Brain microvascular endothelial cell (primary cell): ENCODE results near the gene SCNN1B.

ENCODE experiments used
- DNase-seq: peaks from one replicate; pipeline ENCODE4 v3.0.0-alpha.2; 2020
- H3K27ac ChIP-seq: fragments of 250-450 bp; sonication (Bioruptor Pico); 2 replicates; pipeline ENCODE4 v1.5.1; 2020; ENCODE audit warnings: mild to moderate bottlenecking, moderate library complexity
- H3K27me3 ChIP-seq: fragments of 250-450 bp; sonication (Bioruptor Pico); replicated peaks from 2 replicates; pipeline ENCODE4 v1.5.1; 2020; ENCODE audit warnings: mild to moderate bottlenecking
- H3K36me3 ChIP-seq: fragments of 250-450 bp; sonication (Bioruptor Pico); replicated peaks from 2 replicates; pipeline ENCODE4 v1.5.1; 2020; ENCODE audit warnings: mild to moderate bottlenecking
- H3K4me3 ChIP-seq: 2 replicates; pipeline ENCODE4 v1.5.1; 2011; ENCODE audit warnings: low read depth, mild to moderate bottlenecking, control low read depth, low read length, moderate library complexity
- in situ Hi-C: cut with HindIII; loops from 2 replicates; pipeline ENCODE4 v1.10.0; 2017; ENCODE audit warnings: low sequenced_read_pairs, low pct_ligation_motif_present
- TF ChIP-seq, protein P1 (sequence below): IDR thresholded peaks from 2 replicates; pipeline ENCODE4 v1.5.1; 2011; ENCODE audit warnings: low read depth, mild to moderate bottlenecking, moderate library complexity, low read length, control low read depth, inconsistent platforms; ENCODE audit errors: missing control alignments

Gene SCNN1B

DNA sequence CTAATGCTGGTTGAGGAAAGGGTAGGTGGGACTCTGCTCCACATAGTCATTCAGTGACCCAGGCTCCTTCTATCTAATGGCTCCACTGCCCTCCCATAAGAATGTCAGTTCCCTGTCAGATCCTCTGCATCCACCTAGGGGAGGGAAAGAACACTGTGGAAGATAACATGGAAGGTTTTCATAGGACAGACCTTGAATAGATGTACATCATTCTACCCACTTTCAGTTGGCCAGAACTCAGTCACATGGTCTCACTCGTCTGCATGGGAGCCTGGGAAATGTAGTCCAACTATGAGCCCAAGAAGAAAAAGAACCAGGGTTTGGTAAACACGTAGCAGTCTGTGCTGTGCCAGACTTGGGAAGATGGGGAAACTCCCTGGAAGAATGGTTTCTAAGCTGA lies 27.1 kb upstream of the SCNN1B start:
- no peak overlapping the region for H3K4me3 ChIP-seq
- in situ Hi-C loops: no loop called here
- TF ChIP-seq, protein P1, sequence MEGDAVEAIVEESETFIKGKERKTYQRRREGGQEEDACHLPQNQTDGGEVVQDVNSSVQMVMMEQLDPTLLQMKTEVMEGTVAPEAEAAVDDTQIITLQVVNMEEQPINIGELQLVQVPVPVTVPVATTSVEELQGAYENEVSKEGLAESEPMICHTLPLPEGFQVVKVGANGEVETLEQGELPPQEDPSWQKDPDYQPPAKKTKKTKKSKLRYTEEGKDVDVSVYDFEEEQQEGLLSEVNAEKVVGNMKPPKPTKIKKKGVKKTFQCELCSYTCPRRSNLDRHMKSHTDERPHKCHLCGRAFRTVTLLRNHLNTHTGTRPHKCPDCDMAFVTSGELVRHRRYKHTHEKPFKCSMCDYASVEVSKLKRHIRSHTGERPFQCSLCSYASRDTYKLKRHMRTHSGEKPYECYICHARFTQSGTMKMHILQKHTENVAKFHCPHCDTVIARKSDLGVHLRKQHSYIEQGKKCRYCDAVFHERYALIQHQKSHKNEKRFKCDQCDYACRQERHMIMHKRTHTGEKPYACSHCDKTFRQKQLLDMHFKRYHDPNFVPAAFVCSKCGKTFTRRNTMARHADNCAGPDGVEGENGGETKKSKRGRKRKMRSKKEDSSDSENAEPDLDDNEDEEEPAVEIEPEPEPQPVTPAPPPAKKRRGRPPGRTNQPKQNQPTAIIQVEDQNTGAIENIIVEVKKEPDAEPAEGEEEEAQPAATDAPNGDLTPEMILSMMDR: no peak
- DNase-seq: peak; percentile 18
- H3K27ac ChIP-seq: no peak overlapping the region
- H3K36me3 ChIP-seq: no peaks in the 10 kb centered on the region
- no peaks in the 10 kb centered on the region for H3K27me3 ChIP-seq

DNA sequence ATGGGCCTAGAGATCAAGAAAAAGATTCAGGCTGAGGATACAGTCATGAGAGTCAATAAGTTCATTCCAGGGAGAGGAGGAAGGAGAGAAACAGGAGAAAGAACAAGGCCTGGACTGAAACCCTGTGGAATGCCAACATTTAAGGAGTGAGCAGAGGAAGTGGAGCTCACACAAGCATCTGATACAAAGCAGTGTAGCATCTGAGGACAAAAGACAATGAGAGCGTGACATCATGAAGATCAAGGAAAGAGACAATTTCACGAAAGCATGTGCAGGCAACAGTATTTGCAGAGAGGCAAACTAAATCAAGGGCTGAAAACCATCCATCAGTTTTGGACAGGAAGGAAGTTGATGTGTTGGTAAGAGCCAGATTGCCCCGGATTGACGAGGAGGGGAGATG lies 25.3 kb upstream of the SCNN1B start:
- DNase-seq: no peak
- TF ChIP-seq, protein P1: no peak
- in situ Hi-C loops: no loop called here
- Histone ChIP-seq H3K27ac (no peak overlapping the region), H3K36me3 (no peaks in the 10 kb centered on the region), H3K27me3 (no peaks in the 10 kb centered on the region), H3K4me3 (no peak overlapping the region)

GRCh38 chr16:23278031-23278430 lies 24.1 kb upstream of the SCNN1B start:
- no peak overlapping the region for H3K27ac ChIP-seq
- in situ Hi-C loops: no loop called here
- no peaks in the 10 kb centered on the region for H3K36me3 ChIP-seq
- no peaks in the 10 kb centered on the region for H3K27me3 ChIP-seq
- no peak for DNase-seq
- H3K4me3 ChIP-seq: no peak overlapping the region
- TF ChIP-seq, protein P1: no peak

GRCh38 chr16:23279721-23280153 lies 22.4 kb upstream of the SCNN1B start:
- Histone ChIP-seq H3K4me3 (no peak overlapping the region), H3K27me3 (no peaks in the 10 kb centered on the region), H3K36me3 (no peaks in the 10 kb centered on the region), H3K27ac (no peak overlapping the region)
- no peak for DNase-seq
- in situ Hi-C loops: no loop called here
- TF ChIP-seq, protein P1: no peak

GRCh38 chr16:23280483-23280967 lies 21.6 kb upstream of the SCNN1B start:
- Histone ChIP-seq H3K36me3 (no peaks in the 10 kb centered on the region), H3K4me3 (no peak overlapping the region), H3K27ac (no peak overlapping the region), H3K27me3 (no peaks in the 10 kb centered on the region)
- TF ChIP-seq, protein P1: no peak
- in situ Hi-C loops: no loop called here
- DNase-seq: no peak

GRCh38 chr16:23282568-23282967 lies 19.5 kb upstream of the SCNN1B start:
- no peak for DNase-seq
- in situ Hi-C loops: no loop called here
- Histone ChIP-seq H3K27ac (no peak overlapping the region), H3K4me3 (no peak overlapping the region), H3K27me3 (no peaks in the 10 kb centered on the region), H3K36me3 (no peaks in the 10 kb centered on the region)
- TF ChIP-seq, protein P1: no peak
